HCT116 (cell line): ENCODE data around the gene ZBTB42.

Experiments
- CBX3 ChIP-seq: IDR thresholded peaks from 2 replicates; pipeline ENCODE4 v1.6.1; 2012; ENCODE audit warnings: low read depth
- CTCF ChIP-seq, 3 experiments: fragments of 200-600 bp in 1 of 3; sonication (generic) in 1 of 3; IDR thresholded peaks in 2 of 3; conservative IDR thresholded peaks in 1 of 3; 2 replicates each; pipeline ENCODE4 v1.5.1; 2012 to 2017; ENCODE audit warnings: low read depth in 2 of 3, low read length in 2 of 3, antibody characterized with exemption in 1 of 3, borderline replicate concordance in 1 of 3, control low read depth in 1 of 3, mild to moderate bottlenecking in 1 of 3, mixed read lengths in 1 of 3, mixed run types in 1 of 3, moderate library complexity in 1 of 3; ENCODE audit not compliant: insufficient read depth in 1 of 3
- EZH2 ChIP-seq: fragments of 200-600 bp; sonication (generic); IDR thresholded peaks from 2 replicates; pipeline ENCODE4 v1.6.1; 2017; ENCODE audit warnings: antibody characterized with exemption, mixed run types
- EZH2phosphoT487 ChIP-seq: fragments of 200-600 bp; IDR thresholded peaks from 2 replicates; pipeline ENCODE4 v1.6.1; 2018; ENCODE audit warnings: antibody characterized with exemption, borderline replicate concordance
- POLR2A ChIP-seq: IDR thresholded peaks from 2 replicates; pipeline ENCODE4 v1.7.0; 2011; ENCODE audit warnings: borderline replicate concordance; ENCODE audit not compliant: insufficient read depth, insufficient read length; ENCODE audit errors: extremely low read depth
- ZBTB33 ChIP-seq: IDR thresholded peaks from 2 replicates; pipeline ENCODE4 v1.6.1; 2011; ENCODE audit warnings: mild to moderate bottlenecking, low read length, moderate library complexity; ENCODE audit not compliant: insufficient replicate concordance; ENCODE audit errors: extremely low read depth
- ZFX ChIP-seq: fragments of 450-650 bp; IDR thresholded peaks from 2 replicates; pipeline ENCODE4 v1.6.1; 2017

- TF ChIP-seq CTCF (IDR thresholded peaks at IDR 0.05 in 2 of 3, conservative IDR thresholded peaks at IDR 0.05 in 1 of 3; ENCODE audit: borderline replicate concordance in 1 of 3, insufficient read depth in 1 of 3, low read depth in 2 of 3, low read length in 2 of 3) (no peak), POLR2A (no peak), ZFX (no peak), EZH2 (no peak), ZBTB33 (no peak), EZH2phosphoT487 (no peak), CBX3 (no peak)
Observed at GRCh38 chr14:104845033-104845666, 44.2 kb downstream of the ZBTB42 start.
